HG02798 (cell line): ENCODE measurements around the gene FERD3L.

ENCODE experiments used
- ATAC-seq: cut with Tn5 transposase; IDR thresholded peaks from one replicate; pipeline ENCODE4 v1.9.1; 2021; ENCODE audit warnings: mild to moderate bottlenecking; ENCODE audit not compliant: unreplicated experiment, poor library complexity

Gene FERD3L

GRCh38 chr7:19102884-19103283, 42.3 kb downstream of the FERD3L start:
- no peak for ATAC-seq

GRCh38 chr7:19101909-19102308, 43.3 kb downstream of the FERD3L start:
- ATAC-seq, result no peak

GRCh38 chr7:19101472-19101871, 43.7 kb downstream of the FERD3L start:
- ATAC-seq, result no peak

DNA sequence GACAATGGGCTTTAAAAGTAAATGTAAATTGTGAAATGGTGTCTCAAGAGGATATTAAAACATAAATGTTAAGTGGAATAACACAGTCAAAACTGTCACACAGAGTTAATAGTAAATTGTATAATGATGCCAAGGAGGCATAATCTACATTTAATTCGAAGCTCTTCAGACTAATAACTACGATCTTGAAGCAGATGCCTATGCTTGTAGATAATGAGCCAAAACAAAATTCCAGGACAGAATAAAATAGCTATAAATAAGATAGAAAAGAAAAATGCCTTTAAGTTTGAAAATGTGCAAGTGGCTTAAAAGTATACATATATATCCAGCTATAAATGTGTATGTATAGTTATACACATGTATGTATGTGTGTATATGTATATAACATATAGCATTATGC, 45.3 kb downstream of the FERD3L start:
- ATAC-seq, result no peak

- ATAC-seq, result no peak
These were observed 46.0 kb downstream of the FERD3L start for GRCh38 chr7:19099194-19099593.

DNA sequence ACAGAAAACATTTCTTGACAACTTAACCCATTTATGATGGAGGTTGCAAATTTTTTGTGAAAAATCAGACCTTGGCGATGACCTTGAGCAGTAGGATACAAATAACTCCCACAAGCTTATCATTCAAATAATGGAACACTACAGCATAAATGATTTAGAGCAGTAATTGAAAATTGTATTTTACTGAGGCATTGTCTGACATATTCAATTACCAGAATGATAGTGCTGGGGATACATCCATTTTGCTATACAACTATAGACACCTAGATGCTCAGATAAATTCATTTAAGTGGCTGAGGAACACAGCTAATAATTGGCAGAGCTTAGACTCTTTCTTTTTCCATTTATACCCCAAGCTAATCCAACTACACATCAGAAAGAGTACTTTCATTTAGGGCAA, 46.7 kb downstream of the FERD3L start:
- no peak for ATAC-seq

- ATAC-seq, result no peak
These were observed 47.8 kb downstream of the FERD3L start for GRCh38 chr7:19097165-19098055.

DNA sequence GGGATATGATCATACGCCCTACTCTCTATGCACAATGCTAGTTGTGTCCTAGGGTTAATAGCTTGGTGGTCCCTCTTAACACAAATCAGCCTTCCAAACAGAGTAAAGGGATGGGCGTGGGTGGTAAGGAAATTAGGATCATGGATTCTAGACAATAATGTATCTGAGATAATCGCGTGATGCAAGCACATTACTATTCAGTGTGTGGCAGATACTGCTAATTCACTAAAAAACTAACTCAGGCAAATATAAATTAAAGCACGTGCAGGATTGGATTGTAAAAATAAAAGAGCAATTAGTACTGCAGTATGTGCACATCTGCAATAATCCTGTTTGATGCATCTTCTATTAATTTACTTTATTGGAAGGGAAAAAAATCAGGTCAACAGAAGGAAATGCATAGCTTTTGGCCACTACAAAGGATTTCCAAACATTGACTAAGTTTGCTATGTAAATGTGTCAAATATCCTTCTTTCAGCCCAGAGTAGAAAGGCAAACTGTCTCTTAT, 49.8 kb downstream of the FERD3L start:
- ATAC-seq, result no peak
